ENCODE results near the gene TOLLIP.

DNA sequence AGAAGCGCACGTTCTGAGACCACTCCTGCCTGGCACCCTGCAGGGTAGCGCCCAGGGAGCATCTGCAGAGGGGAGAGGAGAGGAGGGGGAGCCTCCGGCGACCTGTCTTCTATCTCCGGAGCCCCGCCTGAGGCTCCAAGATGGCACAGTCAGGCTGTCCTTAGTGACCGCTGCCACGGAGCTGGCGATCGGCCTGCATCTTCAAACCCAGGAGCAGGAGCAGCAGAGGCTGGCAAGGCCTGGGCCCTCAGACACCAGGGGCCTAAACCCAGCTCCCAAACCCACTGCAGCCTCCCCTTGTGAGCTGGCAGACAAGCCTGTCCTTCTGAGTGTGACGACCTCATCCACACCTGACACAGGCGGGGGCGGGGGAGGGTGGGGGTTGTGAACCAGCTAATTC, 34.9 kb downstream of the TOLLIP start:
- TF ChIP-seq, protein P1, sequence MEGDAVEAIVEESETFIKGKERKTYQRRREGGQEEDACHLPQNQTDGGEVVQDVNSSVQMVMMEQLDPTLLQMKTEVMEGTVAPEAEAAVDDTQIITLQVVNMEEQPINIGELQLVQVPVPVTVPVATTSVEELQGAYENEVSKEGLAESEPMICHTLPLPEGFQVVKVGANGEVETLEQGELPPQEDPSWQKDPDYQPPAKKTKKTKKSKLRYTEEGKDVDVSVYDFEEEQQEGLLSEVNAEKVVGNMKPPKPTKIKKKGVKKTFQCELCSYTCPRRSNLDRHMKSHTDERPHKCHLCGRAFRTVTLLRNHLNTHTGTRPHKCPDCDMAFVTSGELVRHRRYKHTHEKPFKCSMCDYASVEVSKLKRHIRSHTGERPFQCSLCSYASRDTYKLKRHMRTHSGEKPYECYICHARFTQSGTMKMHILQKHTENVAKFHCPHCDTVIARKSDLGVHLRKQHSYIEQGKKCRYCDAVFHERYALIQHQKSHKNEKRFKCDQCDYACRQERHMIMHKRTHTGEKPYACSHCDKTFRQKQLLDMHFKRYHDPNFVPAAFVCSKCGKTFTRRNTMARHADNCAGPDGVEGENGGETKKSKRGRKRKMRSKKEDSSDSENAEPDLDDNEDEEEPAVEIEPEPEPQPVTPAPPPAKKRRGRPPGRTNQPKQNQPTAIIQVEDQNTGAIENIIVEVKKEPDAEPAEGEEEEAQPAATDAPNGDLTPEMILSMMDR (IDR thresholded peaks at IDR 0.05; ENCODE audit: low read depth, low read length, poor library complexity, severe bottlenecking) = no peak
- no peak for TF ChIP-seq EZH2phosphoT487 (IDR thresholded peaks at IDR 0.05; ENCODE audit: borderline replicate concordance, low read length)

All from DOHH2 (cell line).